CD1c-positive myeloid dendritic cell (primary cell): Measurements from ENCODE around the gene TLE6.
"Not testable (repeated sequence)": the region's sequence is repeated elsewhere in the genome, so short reads cannot be mapped to it uniquely, and the experiment has no call there.

ENCODE experiments used
- DNase-seq: peaks from one replicate; pipeline ENCODE4 v3.0.0-alpha.2; 2016; ENCODE audit errors: extremely low spot score

The TLE6 gene

GRCh38 chr19:2977001-2977745 lies at the start of gene TLE6:
TSS of gene TLE6 (plus strand) at chr19:2977564. CDS start at chr19:2978234, 670 bp downstream.
- peak; percentile 96 for DNase-seq

- DNase-seq, result no peak
Measured at GRCh38 chr19:2933490-2933910, 43.9 kb upstream of the TLE6 start.

- not testable (repeated sequence) for DNase-seq
Measured at GRCh38 chr19:2935863-2936262, 41.5 kb upstream of the TLE6 start.

GRCh38 chr19:2942928-2943640 lies 34.3 kb upstream of the TLE6 start:
- DNase-seq, result no peak

GRCh38 chr19:2944403-2944774 lies 33.0 kb upstream of the TLE6 start:
- DNase-seq, result no peak

- peak; percentile 100 for DNase-seq
Measured at GRCh38 chr19:2944775-2945574, 32.4 kb upstream of the TLE6 start, which contains the start of gene ZNF77. TSS of gene ZNF77 (minus strand) at chr19:2944971. CDS start at chr19:2944840, 131 bp downstream.

- DNase-seq, result no peak
Measured at GRCh38 chr19:2945575-2946184, 31.7 kb upstream of the TLE6 start.

DNA sequence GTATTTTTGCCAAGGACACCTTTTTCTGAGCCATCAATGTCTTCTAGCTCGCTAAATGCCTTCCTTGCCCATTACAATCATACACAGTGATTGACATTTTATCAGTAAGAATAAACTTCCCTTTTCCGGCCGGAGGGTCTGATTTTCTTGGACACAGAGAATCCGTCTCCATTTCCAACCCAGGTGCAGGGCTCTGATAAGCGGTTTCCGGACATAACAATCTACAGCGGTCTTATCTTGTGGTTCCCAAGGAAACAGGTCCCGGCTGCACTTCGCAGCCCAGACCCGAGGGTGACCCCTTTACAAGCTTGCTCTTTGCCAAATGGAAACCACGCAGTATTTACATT lies 27.5 kb upstream of the TLE6 start:
- DNase-seq, result peak; percentile 17

DNA sequence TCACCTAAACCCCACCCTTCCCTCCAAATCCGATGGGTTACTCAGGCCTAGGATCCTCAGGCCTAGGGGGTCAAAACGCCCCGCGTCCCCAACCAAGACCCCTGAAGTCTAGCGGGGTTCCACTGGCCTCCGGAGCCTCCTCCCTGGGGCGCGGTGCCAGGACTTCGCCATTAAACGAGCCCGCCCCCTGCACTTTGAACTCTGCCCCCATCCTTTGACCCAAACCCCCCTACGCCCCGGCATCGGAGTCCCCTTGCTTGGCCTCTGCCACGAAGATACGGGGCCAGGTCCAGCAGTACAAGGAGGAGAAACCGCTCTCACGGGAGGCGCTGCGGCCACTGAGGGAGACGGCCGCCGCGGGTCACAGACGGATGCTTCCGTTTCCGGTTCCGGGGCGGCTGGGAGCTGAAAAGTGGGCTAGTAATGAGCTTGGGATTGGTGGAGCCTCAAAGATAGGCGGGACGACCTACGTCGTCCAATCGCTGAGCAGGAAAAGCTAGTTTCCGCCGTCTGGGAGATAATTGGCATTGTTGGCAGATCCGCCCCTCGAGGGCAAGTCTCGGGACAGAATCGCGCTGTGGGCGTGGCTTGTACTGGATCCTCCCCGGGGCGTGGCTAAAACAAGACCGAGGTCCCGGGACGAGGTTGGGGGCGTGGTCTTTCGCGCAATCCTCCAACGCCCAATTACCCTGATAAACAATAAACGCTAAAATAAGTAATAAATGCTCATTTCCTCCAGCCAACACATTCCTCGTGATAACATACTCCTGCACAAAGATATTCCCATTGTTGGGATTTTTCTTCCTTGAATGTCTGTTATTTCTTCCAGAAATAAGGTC lies 26.9 kb upstream of the TLE6 start:
- DNase-seq, result peak; percentile 100

DNA sequence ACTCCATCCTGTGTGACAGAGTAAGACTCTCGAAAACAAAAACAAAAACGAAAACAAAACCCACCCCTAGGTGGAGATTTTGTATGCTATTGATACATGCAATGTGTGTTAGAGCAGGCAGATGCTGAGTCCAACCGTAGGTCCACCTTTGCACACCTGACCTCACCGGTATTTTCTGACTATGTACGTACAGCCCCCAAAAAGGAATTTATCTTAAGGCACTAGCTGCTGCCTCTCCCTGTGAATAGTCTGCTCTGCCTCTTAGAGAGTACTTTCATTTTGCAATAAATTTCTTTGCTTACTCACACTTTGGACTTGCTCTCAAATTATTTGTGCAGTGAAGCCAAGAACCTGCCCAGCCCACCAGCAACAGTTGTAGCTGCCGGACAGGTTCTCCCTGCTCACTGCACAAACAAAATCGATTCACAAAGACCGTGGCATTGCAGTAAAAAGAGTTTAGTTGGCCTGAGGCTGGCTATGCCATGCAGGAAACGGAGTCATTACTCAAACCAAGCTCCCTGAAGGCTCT lies 24.3 kb upstream of the TLE6 start:
- DNase-seq, result no peak

DNA sequence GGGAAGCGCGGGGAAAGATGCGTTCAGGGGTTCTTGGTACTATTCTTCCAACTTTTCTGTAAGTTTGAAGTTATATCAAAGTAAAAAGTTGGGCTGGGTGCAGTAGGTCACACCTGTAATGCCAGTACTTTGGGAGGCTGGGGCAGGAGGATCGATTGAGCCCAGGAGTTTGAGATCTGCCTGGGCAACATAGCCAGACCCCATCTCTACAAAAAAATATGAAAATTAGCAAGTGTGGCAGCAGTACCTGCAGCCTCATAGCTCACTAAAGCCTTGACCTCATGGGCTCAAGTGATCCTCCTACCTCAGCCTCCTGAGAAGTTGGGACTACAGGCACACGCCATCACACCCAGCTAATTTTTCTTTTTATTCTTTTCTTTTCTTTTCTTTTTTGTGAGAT lies 20.2 kb upstream of the TLE6 start:
- DNase-seq, result no peak

- DNase-seq, result no peak
Measured at GRCh38 chr19:2960120-2960519, 17.2 kb upstream of the TLE6 start.

- peak; percentile 91 for DNase-seq
Measured at GRCh38 chr19:2962018-2962670, 15.2 kb upstream of the TLE6 start.

DNA sequence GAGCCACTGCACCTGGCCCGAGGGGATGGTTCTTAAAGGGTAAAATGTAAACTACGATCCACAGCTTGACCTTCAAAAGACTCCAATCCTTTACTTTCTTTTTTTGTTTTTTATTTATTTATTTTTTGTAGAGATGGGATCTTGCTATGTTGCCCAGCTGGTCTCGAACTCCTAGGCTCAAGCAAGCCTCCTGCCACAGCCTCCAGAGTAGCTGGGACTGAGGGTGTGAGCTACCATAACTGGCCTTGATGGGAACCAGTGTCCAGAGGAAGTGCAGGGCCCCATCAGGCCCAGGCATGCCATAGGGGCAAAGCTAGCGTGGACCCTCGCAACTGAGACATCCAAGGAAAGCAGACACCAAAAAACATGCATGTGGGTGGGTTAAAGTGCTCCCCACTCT lies 14.2 kb upstream of the TLE6 start:
- no peak for DNase-seq

- DNase-seq, result not testable (repeated sequence)
Measured at GRCh38 chr19:2963631-2964030, 13.7 kb upstream of the TLE6 start.

DNA sequence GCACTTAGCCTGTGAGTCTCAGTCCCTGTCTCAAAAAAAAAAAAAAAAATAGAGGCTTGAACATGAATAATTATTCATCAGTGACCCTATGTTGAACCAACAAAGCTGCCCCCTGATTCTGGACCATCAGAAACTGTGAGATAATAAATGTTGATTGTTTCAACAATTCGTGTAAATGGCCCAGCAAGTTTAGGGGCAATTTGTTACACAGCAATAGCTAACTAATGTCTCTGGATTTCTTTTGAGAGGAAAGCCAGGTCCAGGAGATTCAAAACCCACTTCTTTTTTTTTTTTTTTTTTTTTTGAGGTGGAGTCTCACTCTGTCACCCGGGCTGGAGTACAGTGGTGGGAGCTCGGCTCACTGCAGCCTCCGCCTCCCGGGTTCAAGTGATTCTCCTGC lies 12.5 kb upstream of the TLE6 start:
- no peak for DNase-seq

- DNase-seq, result no peak
Measured at GRCh38 chr19:2967972-2968371, 9.4 kb upstream of the TLE6 start.

DNA sequence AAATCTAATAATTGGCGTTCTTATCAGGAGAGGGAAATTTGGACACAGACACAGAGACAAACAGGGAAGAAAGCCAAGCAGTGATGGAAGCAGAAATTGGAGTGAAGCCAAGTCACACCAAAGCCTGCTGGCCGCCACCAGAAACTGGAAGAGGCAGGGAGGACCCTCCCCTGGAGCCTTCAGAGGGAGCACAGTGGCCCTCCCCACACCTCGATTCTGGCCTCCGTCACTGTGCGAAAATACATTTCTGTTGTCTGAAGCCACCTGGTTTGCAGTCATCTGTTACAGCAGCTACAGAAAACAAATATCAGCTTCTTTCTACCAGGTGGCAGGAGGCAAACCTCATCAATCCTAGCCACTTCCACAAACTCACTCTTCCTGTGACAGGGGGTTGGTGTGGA lies 8.3 kb upstream of the TLE6 start:
- no peak for DNase-seq

DNA sequence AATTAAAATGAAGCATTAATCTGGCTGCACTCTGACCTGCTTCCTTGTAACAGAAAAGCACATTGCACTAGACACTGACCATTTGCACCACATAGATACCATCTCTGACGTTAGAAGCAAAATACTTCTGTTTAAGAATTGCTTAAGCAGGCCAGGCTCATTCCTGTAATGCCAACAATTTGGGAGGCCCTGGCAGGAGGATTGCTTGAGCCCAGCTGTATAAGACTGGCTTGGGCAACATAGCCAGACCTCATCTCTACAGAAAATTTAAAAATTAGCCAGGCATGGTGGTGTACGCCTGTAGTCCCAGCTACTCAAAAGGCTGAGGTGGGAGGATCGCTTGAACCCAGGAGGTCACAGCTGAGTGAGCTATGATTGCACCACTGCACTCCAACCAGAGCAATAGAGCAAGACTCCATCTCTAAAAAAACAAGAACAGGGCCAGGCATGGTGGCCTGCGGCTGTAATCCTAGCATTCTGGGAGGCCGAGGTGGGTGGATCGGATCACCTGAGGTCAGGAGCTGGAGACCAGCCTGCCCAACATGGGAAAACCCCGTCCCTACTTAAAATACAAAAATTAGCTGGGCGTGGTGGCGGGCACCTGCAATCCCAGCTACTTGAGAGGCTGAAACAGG lies 7.0 kb upstream of the TLE6 start:
- no peak for DNase-seq

GRCh38 chr19:2973229-2973628 lies 4.1 kb upstream of the TLE6 start:
- DNase-seq, result no peak
